Activated T-helper 1 cell treated with anti-CD3 and anti-CD28 coated beads, Interleukin-2, amount 50 U/mL, for 16 hours (primary cell): ENCODE results near the gene SAT2.
"Not testable (repeated sequence)": the region's sequence is repeated elsewhere in the genome, so short reads cannot be mapped to it uniquely, and the experiment has no call there.

ENCODE experiments used
- DNase-seq, 2 donors: peaks; one replicate each; pipeline ENCODE4 v3.0.0-alpha.2; 2020; ENCODE audit warnings: low read depth in 1 of 2, low spot score in 1 of 2

Gene SAT2

GRCh38 chr17:7634384-7634783, 6.8 kb upstream of the SAT2 start:
- no peak for DNase-seq

- DNase-seq, result no peak
Measured at GRCh38 chr17:7633093-7633492, 5.5 kb upstream of the SAT2 start.

GRCh38 chr17:7632492-7632894, 4.9 kb upstream of the SAT2 start:
- no peak for DNase-seq

- DNase-seq, result no peak
Measured at GRCh38 chr17:7631398-7632380, 4.1 kb upstream of the SAT2 start.

- DNase-seq, result no peak
Measured at GRCh38 chr17:7629939-7630571, 2.4 kb upstream of the SAT2 start, which contains the start of gene SHBG. Gene SHBG (plus strand): TSS chr17:7630135. CDS start chr17:7630173, 38 bp downstream.

- DNase-seq, result no peak
Measured at GRCh38 chr17:7626956-7627249, 718 bp downstream of the SAT2 start.

GRCh38 chr17:7626307-7626706, 1.3 kb downstream of the SAT2 start:
- no peak for DNase-seq

GRCh38 chr17:7625749-7626148, 1.9 kb downstream of the SAT2 start:
- not testable (repeated sequence) for DNase-seq

GRCh38 chr17:7623661-7624060, 4.0 kb downstream of the SAT2 start:
- DNase-seq, result no peak

- no peak for DNase-seq
Measured at GRCh38 chr17:7620835-7621234, 6.8 kb downstream of the SAT2 start.

- no peak for DNase-seq
Measured at GRCh38 chr17:7618608-7619007, 9.0 kb downstream of the SAT2 start.

GRCh38 chr17:7615265-7615747, 12.3 kb downstream of the SAT2 start:
- no peak for DNase-seq

GRCh38 chr17:7614425-7615264, 13.0 kb downstream of the SAT2 start, which contains the start of gene FXR2:
Gene FXR2 (minus strand): TSS chr17:7614897. CDS start chr17:7614532, 365 bp downstream.
- peak; percentile 97 to 98 for DNase-seq

GRCh38 chr17:7613769-7614424, 13.7 kb downstream of the SAT2 start:
- DNase-seq, result no peak

GRCh38 chr17:7612294-7612640, 15.4 kb downstream of the SAT2 start:
- DNase-seq, result no peak

- DNase-seq, result no peak
Measured at GRCh38 chr17:7611635-7612293, 15.9 kb downstream of the SAT2 start.

GRCh38 chr17:7610641-7611040, 17.0 kb downstream of the SAT2 start:
- no peak for DNase-seq

GRCh38 chr17:7606280-7606679, 21.3 kb downstream of the SAT2 start:
- no peak for DNase-seq

GRCh38 chr17:7597561-7597960, 30.1 kb downstream of the SAT2 start:
- not testable (repeated sequence) for DNase-seq

- DNase-seq, result no peak
Measured at GRCh38 chr17:7593296-7593695, 34.3 kb downstream of the SAT2 start.
